NCI-H82 treated with DMSO at 0.1 percent for 48 hours (cell line): Measurements from ENCODE around the gene KAT2B.

Source experiments
- DNase-seq: peaks from one replicate; lab custom pipeline; 2025; ENCODE audit not compliant: unreplicated experiment; lab: John Stamatoyannopoulos, UW

The KAT2B gene

GRCh38 chr3:20141851-20142250, 101.6 kb downstream of the KAT2B start:
- DNase-seq: peak; percentile 39

- DNase-seq: no peak
Measured at GRCh38 chr3:20142517-20142916, 102.3 kb downstream of the KAT2B start.

- no peak for DNase-seq
Measured at GRCh38 chr3:20143519-20143918, 103.3 kb downstream of the KAT2B start.

- DNase-seq: no peak
Measured at GRCh38 chr3:20145874-20146273, 105.6 kb downstream of the KAT2B start.

GRCh38 chr3:20146301-20146700, 106.1 kb downstream of the KAT2B start:
- DNase-seq: no peak

- no peak for DNase-seq
Measured at GRCh38 chr3:20147361-20147760, 107.1 kb downstream of the KAT2B start.

GRCh38 chr3:20148466-20148865, 108.2 kb downstream of the KAT2B start:
- no peak for DNase-seq

- DNase-seq: no peak
Measured at GRCh38 chr3:20154078-20154477, 113.8 kb downstream of the KAT2B start.

- DNase-seq: no peak
Measured at GRCh38 chr3:20154928-20155327, 114.7 kb downstream of the KAT2B start.

- no peak for DNase-seq
Measured at GRCh38 chr3:20160230-20160629, 120.0 kb downstream of the KAT2B start.

GRCh38 chr3:20161714-20162113, 121.5 kb downstream of the KAT2B start:
- DNase-seq: no peak

GRCh38 chr3:20173844-20174410, 133.7 kb downstream of the KAT2B start:
- peak; percentile 91 for DNase-seq

GRCh38 chr3:20181276-20181675, 141.0 kb downstream of the KAT2B start:
- no peak for DNase-seq

- DNase-seq: no peak
Measured at GRCh38 chr3:20182206-20182605, 142.0 kb downstream of the KAT2B start.

- DNase-seq: peak; percentile 14
Measured at GRCh38 chr3:20185331-20185678, 145.1 kb downstream of the KAT2B start.

GRCh38 chr3:20185679-20186599, 145.7 kb downstream of the KAT2B start, which contains the start of gene SGO1:
SGO1 (minus strand) TSS chr3:20186206; CDS start chr3:20184027, 2,179 bp downstream.
- DNase-seq: peak; percentile 87

GRCh38 chr3:20186600-20187004, 146.4 kb downstream of the KAT2B start:
- DNase-seq: no peak

- peak; percentile 23 for DNase-seq
Measured at GRCh38 chr3:20190991-20191390, 150.7 kb downstream of the KAT2B start.

- DNase-seq: no peak
Measured at GRCh38 chr3:20194793-20195460, 154.7 kb downstream of the KAT2B start.

GRCh38 chr3:20197775-20198174, 157.5 kb downstream of the KAT2B start:
- no peak for DNase-seq

GRCh38 chr3:20201143-20201542, 160.9 kb downstream of the KAT2B start:
- no peak for DNase-seq
